ENCODE results near the gene NKD1.
"Not testable (repeated sequence)": the region's sequence is repeated elsewhere in the genome, so short reads cannot be mapped to it uniquely, and the experiment has no call there.

The NKD1 gene

DNA sequence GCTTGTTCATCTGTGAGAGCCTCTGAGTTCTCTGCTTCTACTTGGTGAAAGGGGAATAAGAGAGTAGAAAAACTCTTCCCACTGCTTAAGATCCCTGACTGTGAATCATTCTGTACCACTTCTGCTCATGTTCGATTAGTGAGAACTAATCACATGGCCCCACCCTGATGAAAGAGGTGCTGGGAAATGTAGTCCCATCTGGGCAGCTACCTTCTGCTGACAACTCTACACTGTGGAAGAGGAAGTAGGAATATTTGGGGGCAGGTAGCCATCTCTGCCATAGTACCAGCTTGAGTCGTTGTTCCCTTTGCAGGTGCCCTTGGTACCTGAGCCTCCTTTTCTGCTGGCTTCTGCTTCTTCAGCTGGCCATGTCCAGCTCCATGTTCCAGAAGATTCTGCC lies 29.9 kb downstream of the NKD1 start:
- DNase-seq (ENCODE audit: low read depth in 2 of 2), result no peak

DNA sequence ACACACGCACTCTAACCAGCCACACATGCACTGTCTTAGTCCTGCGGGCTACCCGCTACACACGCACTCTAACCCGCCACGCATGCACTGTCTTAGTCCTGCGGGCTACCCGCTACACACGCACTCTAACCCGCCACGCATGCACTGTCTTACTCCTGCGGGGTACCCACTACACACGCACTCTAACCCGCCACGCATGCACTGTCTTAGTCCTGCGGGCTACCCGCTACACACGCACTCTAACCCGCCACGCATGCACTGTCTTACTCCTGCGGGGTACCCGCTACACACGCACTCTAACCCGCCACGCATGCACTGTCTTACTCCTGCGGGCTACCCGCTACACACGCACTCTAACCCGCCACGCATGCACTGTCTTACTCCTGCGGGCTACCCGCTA lies 31.2 kb downstream of the NKD1 start:
- not testable (repeated sequence) for DNase-seq (ENCODE audit: low read depth in 2 of 2)

DNA sequence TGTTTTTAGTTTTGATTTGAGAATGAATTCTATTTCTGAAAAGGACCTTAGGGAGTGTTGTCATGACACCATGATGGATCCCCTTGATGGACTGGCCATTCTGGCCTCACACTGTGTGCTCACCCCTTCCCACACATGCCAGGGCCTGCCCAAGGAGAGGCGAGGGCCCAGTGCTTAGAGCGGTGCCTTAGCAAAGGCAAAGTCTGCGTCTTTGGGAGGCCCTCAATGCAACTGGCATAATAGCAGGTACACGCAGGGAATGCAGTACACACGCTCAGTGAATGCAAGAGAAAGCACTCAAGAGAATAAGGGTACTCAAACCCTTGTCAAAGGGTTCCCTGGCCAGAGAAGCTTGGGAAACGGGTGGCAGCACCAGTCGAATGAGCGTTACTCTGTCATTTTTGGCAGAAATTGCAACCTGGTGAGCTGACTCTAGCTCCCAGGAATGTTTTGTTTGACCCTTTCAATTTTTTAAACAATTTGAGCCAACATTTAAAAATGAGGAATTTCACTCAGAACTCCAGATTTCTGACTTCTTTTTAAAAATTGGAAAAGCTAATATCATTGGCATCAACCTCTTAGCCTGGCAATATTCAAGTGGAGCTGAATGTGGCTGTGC lies 32.1 kb downstream of the NKD1 start:
- DNase-seq (ENCODE audit: low read depth in 2 of 2), result no peak

DNA sequence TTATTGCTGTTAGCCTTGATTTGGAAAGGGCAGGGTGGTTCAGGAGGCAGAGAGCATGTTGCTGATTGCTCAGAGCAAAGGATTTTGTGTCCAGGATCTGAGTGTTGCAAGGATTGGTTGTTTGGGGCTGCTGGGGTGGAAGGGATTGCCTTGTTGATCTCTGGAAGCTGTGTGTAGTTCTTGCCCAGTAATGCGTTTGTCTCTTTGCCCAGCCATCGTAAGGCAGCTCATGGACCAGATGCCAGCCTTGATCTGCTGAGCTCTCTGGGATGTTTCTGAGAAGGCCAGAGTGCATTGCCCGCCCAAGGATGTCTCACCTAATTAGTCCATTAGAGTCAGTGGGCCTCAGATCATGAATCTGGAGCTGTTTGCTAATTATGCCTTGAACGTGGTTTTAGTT lies 33.6 kb downstream of the NKD1 start:
- no peak for DNase-seq (ENCODE audit: low read depth in 2 of 2)

DNA sequence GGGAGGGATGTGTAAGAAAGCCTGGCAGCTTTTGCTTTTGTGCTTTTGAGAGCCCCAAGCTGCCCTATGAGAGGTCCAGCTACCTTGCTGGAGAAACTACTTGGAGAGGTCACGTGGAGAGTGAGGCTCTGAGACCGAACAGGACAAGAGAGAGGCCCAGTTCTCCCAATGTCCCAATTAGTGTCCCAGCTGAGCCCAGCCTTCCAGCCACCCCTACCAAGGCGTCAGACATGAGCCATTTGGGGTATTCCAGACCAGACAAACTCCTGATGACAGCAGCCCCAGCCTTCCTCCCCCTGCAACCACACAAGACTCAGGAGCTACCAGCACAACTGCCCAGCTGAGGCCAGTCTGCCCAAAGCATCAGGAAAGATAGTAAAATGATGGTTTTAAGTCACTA lies 35.0 kb downstream of the NKD1 start:
- DNase-seq (ENCODE audit: low read depth in 2 of 2), result no peak

DNA sequence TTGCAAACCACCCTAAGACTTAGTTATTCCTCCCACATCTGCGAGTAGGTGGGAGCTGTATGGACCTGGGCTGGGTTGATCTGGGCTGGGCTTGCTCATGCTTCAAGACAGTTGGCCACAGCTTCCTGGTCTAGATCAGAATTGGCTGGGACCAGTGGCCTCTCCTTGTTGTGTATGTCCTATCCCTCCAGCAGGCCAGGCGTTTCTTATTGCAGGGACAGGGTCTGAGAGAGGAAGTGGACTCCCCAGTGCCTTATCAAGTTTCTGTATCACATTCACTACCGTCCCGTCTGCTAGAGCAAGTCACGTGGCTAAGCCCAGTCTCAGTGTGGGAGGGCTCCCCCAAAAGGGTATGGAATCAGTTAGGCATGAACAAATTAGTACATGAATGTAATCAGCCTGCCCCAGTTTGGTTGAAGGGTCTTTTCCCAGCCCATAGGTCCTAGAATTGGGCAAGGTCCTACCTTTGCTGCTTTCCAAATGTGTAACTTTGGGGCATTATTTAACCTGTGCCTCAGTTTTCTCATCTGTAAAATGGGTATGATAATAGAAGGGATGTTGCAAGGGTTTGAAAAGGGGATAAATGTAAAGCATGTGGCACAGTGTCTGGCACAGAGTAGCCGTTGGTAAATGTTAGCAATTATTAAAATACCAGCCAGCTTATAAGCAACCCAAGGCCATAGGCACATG lies 36.0 kb downstream of the NKD1 start:
- no peak for DNase-seq (ENCODE audit: low read depth in 2 of 2)

DNA sequence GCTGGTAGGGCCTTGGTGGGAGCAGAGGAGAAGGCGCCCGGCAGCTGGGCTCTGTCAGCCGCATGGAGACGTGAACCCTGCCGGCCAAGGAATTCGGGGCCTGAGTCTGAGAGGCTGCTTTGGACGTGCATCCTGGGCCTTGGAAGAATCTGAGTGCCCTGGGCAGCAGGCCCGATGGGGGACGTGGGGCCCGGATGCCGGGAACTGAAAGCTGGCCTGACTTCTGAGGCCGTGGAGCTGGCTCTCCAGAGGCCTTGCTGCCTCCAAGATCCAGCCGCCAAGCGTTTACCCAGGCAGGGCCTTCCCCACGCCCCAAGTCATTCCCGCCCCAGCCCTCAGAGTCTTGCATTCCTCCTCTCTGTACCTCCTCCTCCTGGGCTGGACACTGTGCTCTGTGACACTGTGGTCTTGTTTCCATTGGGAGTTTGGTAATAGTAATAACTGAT lies 37.2 kb downstream of the NKD1 start:
- DNase-seq (ENCODE audit: low read depth in 2 of 2), result no peak

DNA sequence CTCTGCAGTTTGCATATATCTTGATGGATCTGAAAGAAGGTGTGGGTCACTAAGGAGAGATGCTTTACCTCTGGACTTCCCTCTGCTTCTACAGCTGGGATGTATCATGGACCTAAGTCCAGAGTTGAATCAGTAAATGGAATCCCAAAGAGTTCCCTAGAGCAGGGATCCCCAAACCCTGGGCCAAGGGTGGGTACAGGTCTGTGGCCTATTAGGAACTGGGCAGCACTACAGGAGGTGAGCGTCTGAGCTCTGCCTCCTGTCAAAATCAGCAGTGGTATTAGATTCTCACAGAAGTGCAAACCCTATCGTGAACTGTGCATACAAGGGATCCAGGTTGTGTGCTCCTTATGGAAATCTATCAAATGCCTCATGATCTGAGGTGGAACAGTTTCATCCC lies 39.3 kb downstream of the NKD1 start:
- DNase-seq (ENCODE audit: low read depth in 2 of 2), result no peak

DNA sequence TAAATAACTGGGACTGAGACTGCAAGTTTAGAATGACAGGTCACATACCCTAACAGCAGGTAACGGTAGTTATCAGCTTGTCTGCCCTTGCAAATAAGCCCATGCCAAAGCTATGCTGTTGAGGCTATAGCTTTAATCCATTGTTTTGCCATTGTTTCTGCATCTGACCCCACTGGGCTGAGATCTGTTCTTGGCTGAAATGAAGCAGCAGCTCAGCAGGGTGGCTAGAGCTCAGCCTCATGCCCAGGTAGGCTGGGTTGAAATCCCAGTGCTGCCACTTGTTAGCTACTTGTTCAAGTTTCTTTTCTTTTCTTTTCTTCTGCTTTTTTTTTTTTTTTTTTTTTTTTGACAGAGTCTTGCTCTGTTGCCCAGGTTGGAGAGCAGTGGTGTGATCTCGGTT lies 40.1 kb downstream of the NKD1 start:
- no peak for DNase-seq (ENCODE audit: low read depth in 2 of 2)

DNA sequence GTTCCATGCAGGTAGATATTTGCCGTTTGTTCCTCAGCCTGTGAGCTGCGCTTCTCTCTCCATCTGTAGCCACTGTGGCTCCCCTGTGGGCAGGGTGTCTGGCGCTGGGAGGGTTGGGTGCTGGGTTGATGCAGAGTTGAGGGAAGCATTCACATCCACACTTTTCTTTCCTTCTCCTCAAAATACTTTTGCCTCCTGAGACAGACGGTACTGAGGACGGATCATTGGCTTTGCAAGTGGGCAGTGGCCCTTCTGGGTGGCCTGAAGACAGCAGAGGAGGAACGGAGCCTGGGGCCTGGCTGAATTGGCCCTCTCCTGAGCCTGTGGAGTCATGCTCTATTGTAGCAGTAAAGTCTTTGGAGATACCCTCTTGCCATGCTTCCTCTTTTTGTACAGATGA lies 43.0 kb downstream of the NKD1 start:
- no peak for DNase-seq (ENCODE audit: low read depth in 2 of 2)

DNA sequence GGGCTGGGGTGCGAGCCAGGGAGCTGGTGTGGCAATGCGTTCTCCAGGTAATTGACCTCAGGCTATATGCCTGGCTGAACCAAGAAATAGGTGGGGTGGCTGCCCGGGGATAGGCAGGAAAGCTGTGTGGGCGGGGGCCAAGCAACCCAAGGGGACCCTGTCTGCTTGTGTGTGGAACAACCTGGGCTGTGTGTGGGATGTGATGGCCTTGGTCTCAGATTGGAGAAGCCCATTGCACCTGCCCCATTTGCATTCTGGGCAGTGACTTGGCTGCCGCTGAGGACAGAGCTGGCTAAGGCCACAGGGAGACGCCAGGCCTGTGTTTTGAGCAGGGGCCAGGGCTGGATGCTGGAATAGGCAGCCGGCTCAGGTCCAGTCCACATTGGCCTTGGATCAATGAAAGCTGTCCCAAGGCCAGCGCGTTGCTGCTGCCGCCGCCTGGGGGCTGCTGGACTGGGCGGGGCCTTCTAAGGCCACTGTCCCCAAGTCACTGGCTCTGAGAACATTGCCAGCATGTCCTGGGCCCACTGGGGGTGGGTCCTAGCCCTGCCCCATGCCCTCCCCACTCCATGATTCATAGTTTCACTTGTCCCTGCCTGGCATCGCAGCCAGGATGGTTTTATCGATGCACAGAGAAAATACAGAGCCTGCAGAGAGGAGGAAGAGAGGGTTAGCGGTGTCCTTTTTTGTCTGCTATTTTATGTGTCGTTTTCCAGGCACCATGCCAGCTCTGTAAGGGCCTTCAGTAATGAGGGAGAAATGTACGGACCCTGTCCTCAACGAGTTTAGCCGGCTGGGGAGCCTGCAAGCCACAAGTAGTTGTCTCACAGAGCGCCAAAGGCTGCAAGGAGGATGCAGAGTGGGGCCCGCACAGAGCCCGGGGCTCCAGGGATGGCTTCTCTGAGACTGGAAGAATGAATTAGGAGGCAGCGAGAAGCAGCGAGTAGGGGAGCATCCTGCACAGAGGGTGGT lies 43.9 kb downstream of the NKD1 start:
- DNase-seq (ENCODE audit: low read depth in 2 of 2), result no peak

DNA sequence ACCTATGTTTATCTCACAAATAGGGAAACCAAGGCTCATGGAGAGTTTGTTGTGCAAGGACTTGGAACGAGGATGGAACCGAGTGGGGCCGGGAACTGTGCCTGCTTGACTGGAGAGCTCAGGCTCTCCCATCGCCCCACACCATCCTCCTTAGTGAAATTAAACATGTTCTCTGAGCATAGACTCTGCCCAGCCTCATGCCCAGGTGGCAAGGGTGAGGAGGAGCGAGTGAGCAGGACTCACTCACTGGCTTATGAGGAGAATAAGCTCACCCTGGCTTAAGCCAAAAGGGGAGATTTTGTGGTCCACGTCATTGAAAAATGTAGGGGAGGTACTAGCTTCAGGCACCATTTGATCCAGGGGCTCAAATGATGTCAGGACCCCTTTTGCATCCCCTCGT lies 44.8 kb downstream of the NKD1 start:
- no peak for DNase-seq (ENCODE audit: low read depth in 2 of 2)

DNA sequence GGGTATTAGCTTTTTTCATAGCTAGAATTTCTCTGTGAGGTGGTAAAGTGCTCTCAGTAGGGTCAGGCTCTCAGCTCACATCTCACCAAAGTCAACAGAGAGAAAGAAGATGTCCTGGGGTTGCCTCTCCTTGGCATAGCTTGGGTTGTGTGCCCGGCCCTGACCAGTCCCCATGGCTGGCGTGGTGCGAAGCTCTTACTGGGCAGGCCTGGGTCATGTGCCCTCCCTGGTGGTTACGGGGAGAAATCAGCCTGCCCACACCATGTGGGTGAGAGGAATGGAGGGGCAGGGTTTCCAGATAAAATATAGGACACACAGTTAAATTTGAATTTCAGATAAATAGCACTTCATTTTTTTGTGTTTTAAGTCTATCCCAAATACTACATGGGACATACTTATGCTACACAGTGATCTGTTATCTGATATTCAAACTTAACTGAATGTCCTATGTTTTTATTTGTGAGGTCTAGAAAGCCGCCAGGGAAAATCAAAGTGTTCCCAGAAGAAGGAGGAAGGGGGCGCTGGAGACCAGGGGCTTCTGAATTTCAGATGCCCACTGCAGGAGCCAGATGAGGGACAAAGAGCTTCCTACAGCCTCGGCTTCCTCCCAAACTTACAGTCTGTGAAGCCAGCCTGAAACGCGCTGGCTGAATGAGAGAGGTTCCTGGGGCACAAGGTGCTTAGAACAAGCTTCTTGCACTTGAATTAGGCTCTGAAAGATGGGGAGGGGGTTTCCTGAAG lies 45.4 kb downstream of the NKD1 start:
- no peak for DNase-seq (ENCODE audit: low read depth in 2 of 2)

DNA sequence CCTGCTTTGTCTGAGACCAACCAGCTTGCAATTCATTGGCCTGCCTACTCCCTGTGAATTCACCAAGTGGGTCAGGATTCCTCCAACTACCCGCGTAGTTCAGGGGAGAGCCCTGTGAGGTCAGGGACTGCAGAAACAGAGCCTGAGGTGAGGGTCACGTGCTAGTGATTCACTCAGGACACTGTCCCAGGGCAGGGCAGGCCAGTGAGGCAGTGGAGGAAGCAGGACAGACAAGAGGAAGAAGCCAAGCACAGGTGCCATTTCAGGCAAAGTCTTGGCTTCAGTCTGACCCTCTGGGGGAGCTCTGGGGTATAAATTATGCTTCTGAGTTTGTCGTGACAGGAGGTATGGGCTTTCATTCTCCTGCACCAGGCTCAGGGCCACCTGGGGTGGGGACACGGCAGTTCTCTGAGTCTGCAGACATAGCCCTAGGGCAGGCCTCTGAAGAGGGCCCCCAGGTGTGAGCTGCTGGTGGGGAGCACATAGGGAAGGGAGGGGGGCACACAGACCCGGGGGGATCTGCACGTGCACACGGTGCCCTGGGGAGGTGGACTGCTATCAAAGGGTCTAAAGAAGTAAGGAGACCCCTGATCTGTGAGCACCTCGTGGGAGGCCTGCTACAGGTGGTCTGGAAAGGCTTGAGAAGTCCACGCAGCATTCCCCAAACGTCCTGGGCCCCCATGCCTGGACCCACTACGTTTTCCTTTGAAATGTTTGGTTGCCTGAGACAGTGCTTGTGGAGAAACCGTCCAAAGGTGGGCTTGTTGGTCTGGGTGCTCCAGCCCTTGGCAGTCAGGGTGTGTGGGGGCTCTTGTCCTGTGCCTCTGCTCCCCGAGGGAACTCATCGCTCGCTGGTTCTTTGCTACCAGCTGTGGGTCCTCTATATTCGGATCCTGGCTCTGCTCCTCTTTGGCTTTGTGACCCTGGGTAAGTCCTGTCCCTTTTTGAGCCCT lies 46.4 kb downstream of the NKD1 start:
- no peak for DNase-seq (ENCODE audit: low read depth in 2 of 2)

DNA sequence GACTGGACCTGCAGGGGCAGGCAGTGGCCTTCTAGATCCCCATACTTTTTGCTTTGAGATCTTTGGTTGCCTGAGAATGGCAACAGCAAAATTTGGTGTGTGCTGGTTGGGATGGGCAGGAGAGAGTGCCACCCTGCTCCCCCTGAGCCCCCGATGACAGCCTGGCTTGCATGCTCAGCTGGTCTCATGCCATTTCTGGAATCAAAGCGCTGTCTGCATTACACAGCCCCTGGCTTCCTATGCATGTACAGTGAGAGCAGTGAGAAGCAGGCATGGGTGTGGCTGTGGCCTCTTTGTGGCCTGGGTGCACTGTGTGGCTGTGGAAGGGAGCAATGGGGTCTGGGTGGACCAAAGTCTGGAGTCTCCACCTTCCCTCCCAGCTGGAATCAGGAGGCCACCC lies 47.7 kb downstream of the NKD1 start:
- no peak for DNase-seq (ENCODE audit: low read depth in 2 of 2)

DNA sequence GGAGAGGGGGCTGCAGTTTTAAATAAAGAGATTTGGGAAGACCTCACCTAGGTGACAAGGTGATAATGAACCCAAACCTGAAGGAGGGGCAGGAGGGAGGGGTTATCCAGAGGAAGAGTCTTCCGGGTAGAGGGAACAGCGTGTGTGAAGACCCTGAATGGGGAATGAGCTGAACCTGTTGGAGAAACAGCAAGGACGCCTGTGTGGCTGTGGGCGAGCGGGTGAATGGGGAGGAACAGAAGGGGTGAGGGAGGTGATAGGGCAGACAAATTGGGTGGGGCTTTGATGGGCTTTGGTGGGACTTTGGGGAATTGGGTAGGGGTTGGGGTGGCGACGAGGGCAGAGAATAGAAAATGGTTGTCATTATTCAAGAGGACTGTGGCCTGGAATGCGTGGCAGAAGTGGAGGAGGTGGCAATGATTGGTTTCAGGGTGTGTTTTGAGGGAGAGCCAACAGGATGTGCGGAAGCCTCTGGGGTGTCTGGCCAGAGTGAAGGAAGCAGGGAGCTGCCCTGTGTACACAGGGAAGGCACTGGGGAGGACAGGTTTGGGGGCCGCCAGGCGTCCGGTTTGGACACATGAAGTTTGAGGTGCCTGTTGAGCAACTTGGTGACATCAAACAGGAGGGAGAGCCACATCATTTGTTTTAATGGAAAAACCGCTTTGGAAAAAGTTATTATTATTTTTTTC lies 48.7 kb downstream of the NKD1 start:
- DNase-seq (ENCODE audit: low read depth in 2 of 2), result no peak

DNA sequence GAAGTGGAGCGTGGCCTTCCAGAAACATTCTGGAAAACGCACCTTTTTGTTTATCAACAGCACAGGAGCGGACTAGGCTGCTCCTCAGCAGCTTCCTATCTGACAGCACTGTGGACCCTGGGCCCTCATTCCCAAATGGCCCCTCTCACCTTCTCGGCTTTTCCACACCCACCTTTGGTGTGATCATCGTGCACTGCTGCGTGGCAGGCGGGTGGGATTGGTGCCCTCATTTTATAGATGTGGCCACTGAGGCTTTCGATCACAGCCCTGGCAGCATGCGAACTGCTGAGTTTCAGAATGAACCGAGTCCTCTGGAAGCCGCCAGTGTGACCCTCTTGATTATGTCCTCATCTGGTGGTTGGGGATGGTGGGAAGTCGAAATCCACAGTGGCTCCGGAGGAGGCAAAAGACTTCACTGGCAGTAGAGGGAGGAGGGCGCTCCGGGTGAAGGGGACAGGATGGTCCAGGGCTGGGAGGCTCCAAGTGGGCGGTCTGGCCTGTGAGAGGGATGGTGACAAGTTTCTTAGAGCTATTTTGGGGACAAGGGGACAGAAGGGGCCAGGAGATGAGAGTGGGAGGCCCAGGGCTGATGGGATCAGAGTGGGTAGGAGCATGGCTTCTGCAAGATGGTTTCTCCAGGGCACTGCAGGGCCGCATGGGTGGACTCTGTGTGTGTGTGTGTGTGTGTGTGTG lies 49.5 kb downstream of the NKD1 start:
- DNase-seq (ENCODE audit: low read depth in 2 of 2), result no peak

DNA sequence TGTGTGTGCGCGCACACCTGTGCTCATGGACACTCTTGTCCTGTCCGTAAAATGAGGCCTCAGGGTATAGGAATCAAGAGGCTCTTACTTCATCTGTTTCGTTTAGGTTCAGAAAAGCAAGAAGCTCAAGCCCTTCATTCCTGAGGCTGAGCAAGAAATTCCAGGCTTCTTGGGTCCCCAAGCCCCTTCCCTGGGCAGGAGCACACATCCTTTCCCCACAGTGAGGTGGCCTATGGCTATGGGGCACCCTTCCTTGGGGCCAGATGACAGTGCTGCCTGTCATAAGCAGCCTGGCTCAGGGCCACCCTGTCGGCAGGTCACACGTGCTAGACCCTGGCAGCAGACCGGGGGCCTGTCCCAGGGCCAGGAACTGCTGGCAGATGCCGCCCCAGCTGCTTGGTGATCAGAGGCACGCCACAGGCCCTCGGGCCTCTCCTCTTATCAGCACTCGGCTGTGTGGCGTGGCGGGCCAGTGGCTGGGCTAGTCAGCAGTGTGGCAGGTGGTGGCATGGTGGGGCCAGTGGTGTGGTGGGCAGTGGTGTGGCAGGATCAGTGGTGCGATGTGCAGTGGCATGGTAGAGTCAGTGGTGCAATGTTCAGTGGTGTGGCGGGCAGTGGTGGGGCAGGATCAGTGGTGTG lies 50.2 kb downstream of the NKD1 start:
- no peak for DNase-seq (ENCODE audit: low read depth in 2 of 2)

DNA sequence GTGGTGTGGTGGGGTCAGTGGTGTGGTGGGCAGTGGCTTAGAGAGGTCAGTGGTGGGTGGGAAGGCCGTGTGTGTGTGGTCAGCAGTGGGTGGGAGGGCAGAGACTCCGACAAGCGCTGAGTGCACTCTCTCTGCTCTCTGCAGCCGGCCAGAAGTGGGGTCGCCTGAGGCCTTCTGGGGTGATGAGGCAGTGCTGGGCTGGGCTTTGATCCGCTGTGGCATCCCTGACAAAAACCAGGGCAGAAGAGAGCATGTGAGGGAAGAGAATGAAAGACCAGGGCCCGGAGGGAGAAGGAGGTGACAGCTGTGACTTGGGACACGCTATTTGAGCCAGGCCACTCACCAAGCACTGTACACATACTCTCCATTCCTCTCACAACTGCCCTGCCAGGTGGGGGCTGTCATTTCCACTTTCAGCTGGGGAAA lies 50.8 kb downstream of the NKD1 start:
- DNase-seq (ENCODE audit: low read depth in 2 of 2), result no peak
